ENCODE data around the gene MRPL16.
"Not testable (repeated sequence)": the region's sequence is repeated elsewhere in the genome, so short reads cannot be mapped to it uniquely, and the experiment has no call there.

MRPL16 gene

GRCh38 chr11:59810189-59810910, at the start of gene MRPL16:
MRPL16 (minus strand) TSS chr11:59810778; CDS start chr11:59810658, 120 bp downstream.
- peak; percentile 94 for DNase-seq

GRCh38 chr11:59859673-59860072, 49.1 kb upstream of the MRPL16 start:
- no peak for DNase-seq

- no peak for DNase-seq
Measured at GRCh38 chr11:59857439-59858434, 47.2 kb upstream of the MRPL16 start.

- DNase-seq, result no peak
Measured at GRCh38 chr11:59854871-59855270, 44.3 kb upstream of the MRPL16 start.

- not testable (repeated sequence) for DNase-seq
Measured at GRCh38 chr11:59851416-59851815, 40.8 kb upstream of the MRPL16 start.

- not testable (repeated sequence) for DNase-seq
Measured at GRCh38 chr11:59849551-59849950, 39.0 kb upstream of the MRPL16 start.

- no peak for DNase-seq
Measured at GRCh38 chr11:59849129-59849528, 38.6 kb upstream of the MRPL16 start.

GRCh38 chr11:59848439-59848838, 37.9 kb upstream of the MRPL16 start:
- not testable (repeated sequence) for DNase-seq

- DNase-seq, result no peak
Measured at GRCh38 chr11:59847626-59848025, 37.0 kb upstream of the MRPL16 start.

- DNase-seq, result no peak
Measured at GRCh38 chr11:59846556-59846955, 36.0 kb upstream of the MRPL16 start.

GRCh38 chr11:59845399-59845798, 34.8 kb upstream of the MRPL16 start, which contains the start of gene CBLIF:
CBLIF (minus strand) TSS chr11:59845499; CDS start chr11:59845453, 46 bp downstream.
- DNase-seq, result no peak

GRCh38 chr11:59842316-59842715, 31.7 kb upstream of the MRPL16 start:
- no peak for DNase-seq

GRCh38 chr11:59841514-59841913, 30.9 kb upstream of the MRPL16 start:
- no peak for DNase-seq

- no peak for DNase-seq
Measured at GRCh38 chr11:59839615-59840014, 29.0 kb upstream of the MRPL16 start.

GRCh38 chr11:59833602-59834001, 23.0 kb upstream of the MRPL16 start:
- no peak for DNase-seq

- DNase-seq, result no peak
Measured at GRCh38 chr11:59829358-59829757, 18.8 kb upstream of the MRPL16 start.

GRCh38 chr11:59822989-59823566, 12.5 kb upstream of the MRPL16 start:
- peak; percentile 53 for DNase-seq

- DNase-seq, result no peak
Measured at GRCh38 chr11:59818572-59818971, 8.0 kb upstream of the MRPL16 start.

- DNase-seq, result not testable (repeated sequence)
Measured at GRCh38 chr11:59816434-59816833, 5.9 kb upstream of the MRPL16 start.

GRCh38 chr11:59815754-59816153, 5.2 kb upstream of the MRPL16 start:
- DNase-seq, result no peak

- DNase-seq, result no peak
Measured at GRCh38 chr11:59814021-59814420, 3.4 kb upstream of the MRPL16 start.

GRCh38 chr11:59813364-59813763, 2.8 kb upstream of the MRPL16 start:
- DNase-seq, result no peak

GRCh38 chr11:59812220-59812619, 1.6 kb upstream of the MRPL16 start:
- DNase-seq, result no peak
